Left ventricle myocardium inferior (tissue), 1 donor: ENCODE results near the gene DPP7. TPM values are rescaled to one million over a fixed set of nuclear protein-coding genes. Genes with fewer than 3 reads are reported as not detected.

ENCODE experiments used
- DNase-seq: peaks from one replicate; pipeline ENCODE4 v3.0.0-alpha.2; 2020
- H3K27ac ChIP-seq: fragments of 200-600 bp; replicated peaks from 2 replicates; pipeline ENCODE4 v1.8.0; 2021
- H3K27me3 ChIP-seq: fragments of 200-600 bp; 2 replicates; pipeline ENCODE4 v1.8.0; 2021; ENCODE audit warnings: low read depth
- H3K36me3 ChIP-seq: fragments of 200-600 bp; 2 replicates; pipeline ENCODE4 v1.8.0; 2021
- H3K4me1 ChIP-seq: fragments of 200-600 bp; 2 replicates; pipeline ENCODE4 v1.8.0; 2021
- H3K4me3 ChIP-seq: fragments of 200-600 bp; 2 replicates; pipeline ENCODE4 v1.8.0; 2021; ENCODE audit warnings: mild to moderate bottlenecking, moderate library complexity
- H3K9me3 ChIP-seq: fragments of 200-600 bp; replicated peaks from 2 replicates; pipeline ENCODE4 v1.8.0; 2021
- intact Hi-C: fragments of 100-400 bp; cut with micrococcal nuclease; formaldehyde crosslinking; loops from one replicate; pipeline ENCODE4 v1.11.0; 2022
- total RNA-seq: library from RNA; stranded (reverse); fragmentation: NEBNext Ultra II Directional; extraction: Animal tissue kit (Norgen Biotek cat#: 25700); gene quantifications from one replicate; pipeline ENCODE4 v1.2.1, GENCODE V29; 2021
- TF ChIP-seq, protein P1 (sequence below): fragments of 200-600 bp; IDR thresholded peaks from 2 replicates; pipeline ENCODE4 v1.8.0; 2021; ENCODE audit warnings: antibody characterized with exemption, mild to moderate bottlenecking, borderline replicate concordance
- donor health status: DM: no; HTN: yes; CAD: no; lungs with severe emphysema.

Gene DPP7
- total RNA-seq, 1 donor from 2014 or later = 130 TPM

DNA sequence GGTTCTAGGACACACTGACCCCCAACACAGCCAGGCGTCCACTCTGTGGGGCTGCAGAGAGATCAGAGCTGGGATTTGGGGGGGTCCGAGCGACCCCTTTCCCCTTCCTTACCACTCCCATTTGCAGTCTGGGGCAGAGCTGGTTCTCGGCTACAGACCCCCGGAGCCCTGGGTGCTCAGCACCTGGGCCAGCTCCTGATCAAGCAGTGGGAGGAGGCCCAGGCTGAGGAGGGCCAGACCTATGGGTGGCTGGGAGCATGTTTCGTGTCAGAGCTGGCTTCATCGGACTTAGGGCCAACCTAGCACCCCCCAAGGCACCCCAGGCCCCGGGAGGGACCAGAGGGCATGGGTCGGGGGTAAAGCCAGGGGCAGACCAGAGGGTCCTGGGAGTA lies 32.0 kb upstream of the DPP7 start:
- Histone ChIP-seq H3K4me3 (no peak overlapping the region), H3K36me3 (no peaks in the 10 kb centered on the region), H3K27ac (no peak overlapping the region), H3K4me1 (no peaks in the 10 kb centered on the region), H3K9me3 (no peaks in the 10 kb centered on the region), H3K27me3 (peaks cover 79% of the 10 kb centered on the region)
- TF ChIP-seq, protein P1, sequence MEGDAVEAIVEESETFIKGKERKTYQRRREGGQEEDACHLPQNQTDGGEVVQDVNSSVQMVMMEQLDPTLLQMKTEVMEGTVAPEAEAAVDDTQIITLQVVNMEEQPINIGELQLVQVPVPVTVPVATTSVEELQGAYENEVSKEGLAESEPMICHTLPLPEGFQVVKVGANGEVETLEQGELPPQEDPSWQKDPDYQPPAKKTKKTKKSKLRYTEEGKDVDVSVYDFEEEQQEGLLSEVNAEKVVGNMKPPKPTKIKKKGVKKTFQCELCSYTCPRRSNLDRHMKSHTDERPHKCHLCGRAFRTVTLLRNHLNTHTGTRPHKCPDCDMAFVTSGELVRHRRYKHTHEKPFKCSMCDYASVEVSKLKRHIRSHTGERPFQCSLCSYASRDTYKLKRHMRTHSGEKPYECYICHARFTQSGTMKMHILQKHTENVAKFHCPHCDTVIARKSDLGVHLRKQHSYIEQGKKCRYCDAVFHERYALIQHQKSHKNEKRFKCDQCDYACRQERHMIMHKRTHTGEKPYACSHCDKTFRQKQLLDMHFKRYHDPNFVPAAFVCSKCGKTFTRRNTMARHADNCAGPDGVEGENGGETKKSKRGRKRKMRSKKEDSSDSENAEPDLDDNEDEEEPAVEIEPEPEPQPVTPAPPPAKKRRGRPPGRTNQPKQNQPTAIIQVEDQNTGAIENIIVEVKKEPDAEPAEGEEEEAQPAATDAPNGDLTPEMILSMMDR = no peak
- intact Hi-C loops = no loop called here
- no peak for DNase-seq

DNA sequence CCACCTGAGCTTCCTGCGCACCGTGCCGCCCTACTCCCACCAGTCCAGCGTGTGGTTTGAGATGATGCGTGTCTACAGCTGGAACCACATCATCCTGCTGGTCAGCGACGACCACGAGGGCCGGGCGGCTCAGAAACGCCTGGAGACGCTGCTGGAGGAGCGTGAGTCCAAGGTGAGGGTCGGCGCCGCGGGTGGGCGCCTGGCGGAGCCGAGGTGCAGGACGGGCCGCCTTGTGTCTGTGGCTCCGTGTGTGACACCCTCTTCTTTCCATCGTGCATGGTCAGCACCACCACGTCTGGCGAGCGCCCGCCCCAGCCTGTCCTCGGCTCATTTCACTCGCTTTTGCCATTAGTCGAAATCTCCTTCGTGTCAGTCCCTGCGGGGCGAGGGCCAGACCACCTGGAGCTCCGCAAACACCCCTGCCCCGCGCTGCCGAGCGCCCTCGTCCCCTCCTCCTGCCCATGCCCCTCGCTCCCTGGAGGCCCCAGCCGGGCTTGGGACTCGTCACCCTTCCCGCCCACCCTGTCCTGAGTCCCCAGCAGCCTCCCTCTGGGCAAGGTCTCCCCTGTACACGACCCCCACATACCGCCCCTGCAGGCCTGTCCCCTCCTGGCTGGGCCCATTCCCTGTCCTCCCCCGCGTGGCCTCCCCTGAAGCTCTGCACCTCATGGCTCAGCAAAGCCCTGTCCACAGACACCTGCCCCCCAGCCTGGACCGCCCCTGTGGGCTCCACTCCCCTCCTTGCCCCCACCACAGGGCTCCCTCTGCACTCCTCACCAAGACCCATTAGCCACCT lies 31.4 kb upstream of the DPP7 start:
- H3K4me1 ChIP-seq = no peaks in the 10 kb centered on the region
- H3K4me3 ChIP-seq = no peak overlapping the region
- peaks cover 85% of the 10 kb centered on the region for H3K27me3 ChIP-seq
- H3K36me3 ChIP-seq = no peaks in the 10 kb centered on the region
- no peaks in the 10 kb centered on the region for H3K9me3 ChIP-seq
- intact Hi-C loops = no loop called here
- no peak for DNase-seq
- H3K27ac ChIP-seq = no peak overlapping the region
- TF ChIP-seq, protein P1 = no peak

DNA sequence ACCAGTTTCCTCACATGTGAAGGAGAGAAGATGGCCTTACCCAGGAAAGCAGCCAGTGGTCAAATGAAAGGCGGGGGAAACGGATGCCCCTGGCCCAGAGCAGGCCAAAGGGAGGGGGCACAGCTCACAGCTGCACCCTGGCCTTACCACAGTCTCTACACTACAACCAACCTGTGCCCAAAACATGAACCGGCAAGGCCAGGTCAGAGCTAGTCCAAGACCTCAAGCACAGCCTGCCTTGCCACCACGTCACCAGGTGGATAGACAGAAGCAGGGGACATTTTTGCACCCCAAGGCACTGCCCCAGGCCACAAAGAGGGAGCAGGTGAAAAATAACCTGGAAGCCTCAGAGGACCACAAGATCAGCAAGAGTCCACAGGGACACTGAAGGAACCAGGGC lies 28.9 kb upstream of the DPP7 start:
- Histone ChIP-seq H3K27me3 (peaks cover 92% of the 10 kb centered on the region), H3K9me3 (no peaks in the 10 kb centered on the region), H3K4me1 (peaks cover 6% of the 10 kb centered on the region), H3K27ac (no peak overlapping the region), H3K36me3 (no peaks in the 10 kb centered on the region), H3K4me3 (no peak overlapping the region)
- DNase-seq = no peak
- TF ChIP-seq, protein P1 = no peak
- intact Hi-C loops = no loop called here

DNA sequence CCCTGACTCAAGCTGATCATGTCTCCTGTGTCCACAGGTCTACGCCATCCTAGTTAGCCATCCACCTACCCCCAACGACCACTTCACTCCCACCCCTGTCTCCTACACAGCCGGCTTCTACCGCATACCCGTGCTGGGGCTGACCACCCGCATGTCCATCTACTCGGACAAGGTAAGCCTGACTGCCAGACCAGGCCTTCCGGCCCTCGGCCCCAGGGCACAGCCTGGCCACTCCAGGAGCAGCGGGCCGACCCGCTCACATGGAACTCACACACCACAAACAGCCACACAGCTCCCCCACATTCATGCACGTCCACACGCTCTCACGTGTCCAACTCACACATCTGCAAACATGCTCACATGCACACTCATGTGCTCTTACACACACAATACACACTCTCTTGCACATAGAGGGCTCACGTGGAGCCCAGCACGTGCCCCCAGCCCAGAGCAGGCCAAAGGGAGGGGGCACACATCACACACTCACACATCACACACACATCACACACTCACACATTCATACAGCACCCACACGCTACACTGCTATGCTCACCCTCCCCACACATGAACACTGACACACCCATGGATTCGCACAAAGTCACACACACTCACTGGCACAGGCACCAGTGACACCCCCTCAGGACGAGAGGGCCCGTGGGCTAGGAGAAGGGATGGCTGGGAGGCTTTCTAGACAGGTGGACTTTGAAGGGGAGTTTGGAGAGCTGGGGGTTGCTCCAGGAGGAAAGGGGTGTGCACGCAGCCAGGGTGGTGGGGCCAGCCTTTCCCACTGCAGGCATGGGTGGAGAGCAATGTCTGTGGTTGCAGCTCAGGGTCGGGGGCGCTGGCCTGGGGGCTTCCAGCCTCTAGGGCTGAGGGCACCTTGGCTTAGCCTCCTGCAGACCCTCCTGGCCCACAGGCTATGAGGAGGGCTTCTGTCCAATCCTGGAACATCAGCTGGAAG lies 27.7 kb upstream of the DPP7 start:
- Histone ChIP-seq H3K36me3 (no peaks in the 10 kb centered on the region), H3K27me3 (peaks cover 92% of the 10 kb centered on the region), H3K4me1 (peaks cover 10% of the 10 kb centered on the region), H3K4me3 (no peak overlapping the region), H3K9me3 (no peaks in the 10 kb centered on the region), H3K27ac (no peak overlapping the region)
- DNase-seq = no peak
- TF ChIP-seq, protein P1 = no peak
- intact Hi-C loops = no loop called here

DNA sequence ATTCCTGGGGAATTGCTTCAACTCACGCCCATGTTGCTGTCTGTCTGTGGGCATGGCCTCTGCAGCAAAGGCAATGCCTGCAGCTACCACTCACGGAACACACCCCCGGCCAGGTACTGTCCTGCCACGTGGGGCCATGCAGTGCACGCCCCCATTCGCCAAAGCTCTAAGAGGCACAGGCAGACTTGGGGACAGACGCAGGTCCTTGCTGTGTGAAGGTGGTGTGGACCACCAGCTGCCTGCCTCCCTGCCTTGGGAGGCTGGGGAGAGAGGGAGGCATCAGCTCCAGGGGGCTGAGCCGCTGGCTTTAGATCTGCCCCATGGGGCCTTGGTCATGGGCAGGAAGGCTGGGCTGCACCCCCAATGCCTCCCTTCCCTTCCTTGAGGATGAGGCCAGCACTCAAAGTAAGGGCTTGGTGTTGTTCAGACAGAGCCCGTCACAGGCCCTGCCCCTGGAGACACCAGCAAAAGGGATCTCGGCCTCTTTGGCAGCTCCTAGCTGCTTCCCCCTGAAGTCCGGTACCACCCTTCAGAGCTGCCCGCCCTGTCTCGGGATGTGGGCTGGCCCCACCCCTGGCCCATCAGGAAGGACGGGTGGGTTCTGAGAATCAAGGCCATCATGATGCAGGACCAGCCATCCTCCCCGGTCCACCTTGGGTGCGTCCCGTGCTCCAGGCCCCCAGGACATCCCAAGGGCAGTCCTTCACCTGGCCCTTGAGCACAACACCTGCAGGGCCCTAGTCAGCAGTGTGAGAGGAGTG lies 26.7 kb upstream of the DPP7 start:
- intact Hi-C loops = no loop called here
- DNase-seq = no peak

More for the DNA sequence above, 26.7 kb upstream of the DPP7 start:
- Histone ChIP-seq H3K27ac (no peak overlapping the region), H3K4me3 (no peak overlapping the region), H3K9me3 (no peaks in the 10 kb centered on the region), H3K36me3 (no peaks in the 10 kb centered on the region), H3K4me1 (peaks cover 10% of the 10 kb centered on the region), H3K27me3 (peaks cover 92% of the 10 kb centered on the region)
- TF ChIP-seq, protein P1 = no peak
